HCT116 (cell line): ENCODE measurements around the gene TGFBRAP1. TPM values are rescaled to one million over a fixed set of nuclear protein-coding genes. Genes with fewer than 3 reads are reported as not detected.

Experiments
- ATAC-seq: fragments of 200-7000 bp; cut with Tn5 transposase; 2 replicates; pipeline ENCODE4 v1.9.1; 2020; ENCODE audit warnings: mild to moderate bottlenecking, moderate library complexity
- BruUV-seq: library from RNA; stranded (reverse); fragments of 400-500 nt; replicated peaks from 2 replicates; lab custom pipeline; 2021; lab: Mats Ljungman, UMichigan
- CTCF ChIA-PET: fragments of 300-600 bp; sonication (Branson Sonifier 250); formaldehyde crosslinking; loops from one replicate; lab custom pipeline; 2021; ENCODE audit warnings: antibody characterized with exemption; lab: Charles Lee
- POLR2A ChIA-PET: fragments of 300-600, 350-600 bp; sonication (Branson Sonifier 250); formaldehyde crosslinking; loops from one replicate; lab custom pipeline; 2021; ENCODE audit warnings: antibody characterized with exemption; lab: Charles Lee
- RAD21 ChIA-PET, 2 experiments: fragments of 300-600 bp; sonication (Branson Sonifier 250); formaldehyde crosslinking; loops; one replicate each; lab custom pipeline; 2023; ENCODE audit warnings: low total read pairs in 2 of 2; ENCODE audit not compliant: uncharacterized antibody in 2 of 2, unreplicated experiment in 2 of 2, low non-redundant PET in 1 of 2; lab: Charles Lee
- DNase-seq: peaks from one replicate; pipeline ENCODE4 v3.0.0-alpha.2; 2010; ENCODE audit warnings: low read depth, low spot score
- H2AFZ ChIP-seq: fragments of 200-600 bp; shearing (Covaris generic), sonication (generic); 2 replicates; pipeline ENCODE4 v1.6.1; 2017; ENCODE audit warnings: low read depth, mixed run types, mixed read lengths, antibody characterized with exemption, low read length; ENCODE audit not compliant: poor library complexity, severe bottlenecking
- H3K27ac ChIP-seq: 2 replicates; pipeline ENCODE4 v1.5.1; 2012; ENCODE audit warnings: low read depth, low read length
- H3K27me3 ChIP-seq: fragments of 200-600 bp; sonication (generic); 2 replicates; pipeline ENCODE4 v1.6.1; 2016; ENCODE audit warnings: mixed run types, low read length, mixed read lengths; ENCODE audit not compliant: insufficient read depth
- H3K36me3 ChIP-seq, 2 experiments: fragments of 200-500 bp in 1 of 2; fragments of 200-600 bp in 1 of 2; sonication (Bioruptor generic) in 1 of 2; sonication (generic) in 1 of 2; 2 replicates each; pipeline versions ENCODE4 v1.5.1 to v1.6.1; 2014 to 2016; ENCODE audit warnings: low read length in 2 of 2, inconsistent platforms in 1 of 2, mixed read lengths in 1 of 2, mixed run types in 1 of 2; ENCODE audit not compliant: insufficient read depth in 2 of 2, control insufficient read depth in 1 of 2
- H3K4me1 ChIP-seq, 2 experiments: fragments of 200-600 bp in 1 of 2; sonication (generic) in 1 of 2; 2 replicates each; pipeline versions ENCODE4 v1.5.1 to v1.6.1; 2012 to 2017; ENCODE audit warnings: low read length in 2 of 2, inconsistent platforms in 1 of 2, mild to moderate bottlenecking in 1 of 2, mixed read lengths in 1 of 2, mixed run types in 1 of 2, moderate library complexity in 1 of 2; ENCODE audit not compliant: insufficient read depth in 2 of 2, control insufficient read depth in 1 of 2
- H3K4me2 ChIP-seq: fragments of 200-600 bp; sonication (generic); 2 replicates; pipeline ENCODE4 v1.6.1; 2017; ENCODE audit warnings: mixed run types, low read length, mixed read lengths
- H3K4me3 ChIP-seq, 2 experiments: fragments of 200-600 bp in 1 of 2; sonication (generic) in 1 of 2; replicated peaks in 1 of 2; 2 replicates each; pipeline ENCODE4 v1.5.1; 2011 to 2016; ENCODE audit warnings: low read length in 2 of 2, control low read depth in 1 of 2, low read depth in 1 of 2, mild to moderate bottlenecking in 1 of 2, mixed read lengths in 1 of 2, mixed run types in 1 of 2
- H3K79me2 ChIP-seq: fragments of 200-600 bp; sonication (generic); 2 replicates; pipeline ENCODE4 v1.6.1; 2017; ENCODE audit warnings: mild to moderate bottlenecking, mixed run types, low read length, moderate library complexity, mixed read lengths; ENCODE audit not compliant: insufficient read depth
- H3K9ac ChIP-seq: fragments of 200-600 bp; sonication (generic); 2 replicates; pipeline ENCODE4 v1.6.1; 2016; ENCODE audit warnings: low read length, mixed read lengths
- H3K9me2 ChIP-seq: fragments of 200-600 bp; sonication (generic), shearing (Covaris generic); 2 replicates; pipeline ENCODE4 v1.6.1; 2017; ENCODE audit warnings: mixed run types, mild to moderate bottlenecking, moderate library complexity; ENCODE audit not compliant: insufficient read depth
- H3K9me3 ChIP-seq, 2 experiments: fragments of 200-500 bp in 1 of 2; fragments of 200-600 bp in 1 of 2; sonication (Bioruptor generic) in 1 of 2; sonication (generic) in 1 of 2; 2 replicates each; pipeline ENCODE4 v1.6.1; 2014 to 2017; ENCODE audit warnings: low read length in 2 of 2, mixed read lengths in 2 of 2, inconsistent platforms in 1 of 2, low read depth in 1 of 2, mild to moderate bottlenecking in 1 of 2, mixed run types in 1 of 2, moderate library complexity in 1 of 2; ENCODE audit not compliant: control insufficient read depth in 1 of 2, insufficient read depth in 1 of 2
- H4K20me1 ChIP-seq: fragments of 200-600 bp; sonication (generic), shearing (Covaris generic); 2 replicates; pipeline ENCODE4 v1.6.1; 2017; ENCODE audit warnings: mixed run types, mild to moderate bottlenecking, moderate library complexity; ENCODE audit not compliant: insufficient read depth
- ATF3 ChIP-seq: IDR thresholded peaks from 2 replicates; pipeline ENCODE4 v1.6.1; 2012
- CBX3 ChIP-seq: IDR thresholded peaks from 2 replicates; pipeline ENCODE4 v1.6.1; 2012; ENCODE audit warnings: low read depth
- CTCF ChIP-seq, 3 experiments: fragments of 200-600 bp in 1 of 3; sonication (generic) in 1 of 3; IDR thresholded peaks in 2 of 3; conservative IDR thresholded peaks in 1 of 3; 2 replicates each; pipeline ENCODE4 v1.5.1; 2012 to 2017; ENCODE audit warnings: low read depth in 2 of 3, low read length in 2 of 3, antibody characterized with exemption in 1 of 3, borderline replicate concordance in 1 of 3, control low read depth in 1 of 3, mild to moderate bottlenecking in 1 of 3, mixed read lengths in 1 of 3, mixed run types in 1 of 3, moderate library complexity in 1 of 3; ENCODE audit not compliant: insufficient read depth in 1 of 3
- EGR1 ChIP-seq: IDR thresholded peaks from 2 replicates; pipeline ENCODE4 v1.6.1; 2012; ENCODE audit warnings: low read depth
- FOSL1 ChIP-seq: IDR thresholded peaks from 2 replicates; pipeline ENCODE4 v1.6.1; 2012; ENCODE audit warnings: low read depth
- POLR2AphosphoS5 ChIP-seq: IDR thresholded peaks from 2 replicates; pipeline ENCODE4 v1.6.1; 2011; ENCODE audit warnings: mild to moderate bottlenecking, low read depth, low read length, moderate library complexity
- RAD21 ChIP-seq: IDR thresholded peaks from 2 replicates; pipeline ENCODE4 v1.6.1; 2012; ENCODE audit warnings: low read depth, mild to moderate bottlenecking
- SRF ChIP-seq: IDR thresholded peaks from 2 replicates; pipeline ENCODE4 v1.6.1; 2012; ENCODE audit warnings: low read depth
- TCF7L2 ChIP-seq: IDR thresholded peaks from 2 replicates; pipeline ENCODE4 v1.7.0; 2011; ENCODE audit warnings: borderline replicate concordance, inconsistent platforms; ENCODE audit not compliant: insufficient read depth, insufficient read length; ENCODE audit errors: extremely low read depth
- ZBTB33 ChIP-seq: IDR thresholded peaks from 2 replicates; pipeline ENCODE4 v1.6.1; 2011; ENCODE audit warnings: mild to moderate bottlenecking, low read length, moderate library complexity; ENCODE audit not compliant: insufficient replicate concordance; ENCODE audit errors: extremely low read depth
- ZFX ChIP-seq: fragments of 450-650 bp; IDR thresholded peaks from 2 replicates; pipeline ENCODE4 v1.6.1; 2017
- ZNF274 ChIP-seq: fragments of 200-500 bp; sonication (Bioruptor generic); IDR thresholded peaks from 2 replicates; pipeline ENCODE4 v1.6.1; 2014; ENCODE audit warnings: mild to moderate bottlenecking, low read depth, low read length, inconsistent platforms
- intact Hi-C: fragments of 100-400 bp; cut with micrococcal nuclease; formaldehyde crosslinking; loops from 2 replicates; pipeline ENCODE4 v1.10.0; 2022
- total RNA-seq: library from RNA; stranded (reverse); gene quantifications from one replicate; pipeline ENCODE4 v1.2.1, GENCODE V29; 2021; ENCODE audit not compliant: unreplicated experiment

Gene TGFBRAP1
- total RNA-seq, 1 experiment from 2014 or later = 18.3 TPM

GRCh38 chr2:105280281-105280680 is 49.3 kb downstream of the TGFBRAP1 start:
- ChIA-PET CTCF (no interaction called here), RAD21 (no interaction called here)
- BruUV-seq = no TSS peak
- Histone ChIP-seq H3K9me3 (no peaks in the 10 kb centered on the region), H3K79me2 (no peaks in the 10 kb centered on the region), H3K27me3 (no peaks in the 10 kb centered on the region), H2AFZ (no peak overlapping the region), H3K4me1 (no peaks in the 10 kb centered on the region)
- TF ChIP-seq FOSL1 = no peak
- TF ChIP-seq, all 23 proteins: peak for 0
- no peak for ATAC-seq
- peaks cover 8 to 16% of the 10 kb centered on the region in 2 experiments for H3K36me3 ChIP-seq
- no peak overlapping the region for H3K4me2 ChIP-seq
- no peaks in the 10 kb centered on the region for H3K9me2 ChIP-seq
- H3K27ac ChIP-seq = no peak overlapping the region
- no peak for DNase-seq
- no peak overlapping the region for H3K9ac ChIP-seq
- POLR2A ChIA-PET = no interaction called here
- H3K4me3 ChIP-seq = no peak overlapping the region
- no peaks in the 10 kb centered on the region for H4K20me1 ChIP-seq
- intact Hi-C loops = no loop called here

GRCh38 chr2:105279126-105279525 is 50.4 kb downstream of the TGFBRAP1 start:
- RAD21 ChIA-PET = no interaction called here

More at GRCh38 chr2:105279126-105279525, 50.4 kb downstream of the TGFBRAP1 start:
- DNase-seq (no peak), ATAC-seq (no peak)
- Histone ChIP-seq H3K36me3 (peaks cover 17 to 21% of the 10 kb centered on the region in 2 experiments), H3K4me2 (no peak overlapping the region), H3K9me2 (no peaks in the 10 kb centered on the region), H3K4me3 (no peak overlapping the region), H2AFZ (no peak overlapping the region), H3K27me3 (no peaks in the 10 kb centered on the region), H3K79me2 (no peaks in the 10 kb centered on the region), H3K4me1 (no peaks in the 10 kb centered on the region), H3K27ac (no peak overlapping the region), H3K9me3 (no peaks in the 10 kb centered on the region), H3K9ac (no peak overlapping the region), H4K20me1 (no peaks in the 10 kb centered on the region)
- ChIA-PET POLR2A (no interaction called here), CTCF (interaction anchor here (1.7 kb wide), 1 partner anchor 16 kb away, joined by 5 read pairs; no protein-coding TSS in a partner anchor)
- BruUV-seq = no TSS peak
- intact Hi-C loops = no loop called here
- no peak for TF ChIP-seq POLR2AphosphoS5
- TF ChIP-seq ZBTB33 = no peak
- TF ChIP-seq SRF = no peak
- no peak for TF ChIP-seq ZFX
- TF ChIP-seq EGR1 = no peak
- no peak for TF ChIP-seq RAD21
- TF ChIP-seq CBX3 = no peak
- TF ChIP-seq TCF7L2 = no peak
- TF ChIP-seq ATF3 = no peak
- TF ChIP-seq CTCF (IDR thresholded peaks at IDR 0.05 in 2 of 3, conservative IDR thresholded peaks at IDR 0.05 in 1 of 3; ENCODE audit: borderline replicate concordance in 1 of 3, insufficient read depth in 1 of 3, low read depth in 2 of 3, low read length in 2 of 3) = no peak
- TF ChIP-seq ZNF274 = no peak
